K562 (cell line): ENCODE measurements around the gene CPED1. TPM values are rescaled to one million over a fixed set of nuclear protein-coding genes. Genes with fewer than 3 reads are reported as not detected.

Experiments
- ARNT ChIP-seq, 2 experiments: fragments of 450-650 bp; IDR thresholded peaks; 2 replicates each; pipeline ENCODE4 v1.6.1; 2016; ENCODE audit warnings: mild to moderate bottlenecking in 1 of 2
- DMBX1 ChIP-seq: fragments of 250-450 bp; sonication (Bioruptor Pico); IDR thresholded peaks from 2 replicates; pipeline ENCODE4 v1.8.0; 2022; ENCODE audit warnings: inconsistent platforms, mild to moderate bottlenecking, moderate library complexity, borderline replicate concordance
- DPF2 ChIP-seq: fragments of 450-650 bp; IDR thresholded peaks from 2 replicates; pipeline ENCODE4 v1.6.1; 2016
- GATAD2A ChIP-seq: fragments of 450-650 bp; IDR thresholded peaks from 2 replicates; pipeline ENCODE4 v1.6.1; 2017
- HNRNPH1 ChIP-seq: fragments of 200-400 bp; formaldehyde crosslinking; optimal IDR thresholded peaks from 2 replicates; pipeline ENCODE3; 2017; ENCODE audit warnings: low read depth, mild to moderate bottlenecking, low read length, moderate library complexity
- IFI16 ChIP-seq: fragments of 250-450 bp; sonication (Bioruptor Pico); IDR thresholded peaks from 2 replicates; pipeline ENCODE4 v2.1.2; 2022; ENCODE audit warnings: mild to moderate bottlenecking, inconsistent platforms
- TEAD4 ChIP-seq, 2 experiments: sonication (generic) in 1 of 2; formaldehyde crosslinking in 1 of 2; IDR thresholded peaks; 2 replicates each; pipeline versions ENCODE4 v1.6.1 to v1.8.0; 2012 to 2022; ENCODE audit warnings: borderline replicate concordance in 1 of 2, inconsistent platforms in 1 of 2, low read length in 1 of 2, mild to moderate bottlenecking in 1 of 2, missing genetic modification reagents in 1 of 2
- TOE1 ChIP-seq, 2 experiments: fragments of 450-650 bp in 1 of 2; sonication (generic) in 1 of 2; formaldehyde crosslinking in 1 of 2; IDR thresholded peaks; 2 replicates each; pipeline versions ENCODE4 v1.7.1 to v1.8.0; 2016 to 2022; ENCODE audit warnings: borderline replicate concordance in 2 of 2, mild to moderate bottlenecking in 2 of 2, antibody characterized with exemption in 1 of 2, inconsistent platforms in 1 of 2, low read depth in 1 of 2, missing genetic modification reagents in 1 of 2, moderate library complexity in 1 of 2
- TSC22D4 ChIP-seq: fragments of 450-650 bp; IDR thresholded peaks from 2 replicates; pipeline ENCODE4 v1.6.1; 2016; ENCODE audit warnings: missing genetic modification characterization, missing biosample characterization, control low read depth
- polyA plus RNA-seq, 8 experiments: library from polyadenylated mRNA; depleted of rRNA in 4 of 8; stranded (reverse) in 5 of 8; unstranded in 3 of 8; fragments of >200 nt; fragmentation: Nextera tagmentation in 2 of 8; fragmentation: Illumina TruSeq in 1 of 8; extraction: Ambion mirVana in 2 of 8; extraction: Trizol in 1 of 8; gene quantifications; 2 replicates each; pipeline versions ENCODE4 v1.2.1 to v1.2.3, GENCODE V29; 2011 to 2014; ENCODE audit warnings: inconsistent platforms in 1 of 8, missing spikeins in 1 of 8
- total RNA-seq, 7 experiments: library from RNA; depleted of rRNA in 6 of 7; stranded (reverse); fragments of >200 nt in 6 of 7; fragmentation: Illumina TruSeq in 2 of 7; extraction: Trizol in 2 of 7; gene quantifications; 2 replicates each; pipeline versions ENCODE4 v1.2.1 to v1.2.3, GENCODE V29; 2011 to 2021; ENCODE audit warnings: low replicate concordance in 1 of 7
- TF ChIP-seq, protein P1 (sequence below), 2 experiments: fragments of 450-650 bp in 1 of 2; sonication (generic) in 1 of 2; formaldehyde crosslinking in 1 of 2; IDR thresholded peaks; 2 replicates each; pipeline versions ENCODE4 v1.7.1 to v1.9.0; 2016 to 2022; ENCODE audit warnings: inconsistent platforms in 1 of 2, mild to moderate bottlenecking in 1 of 2, missing genetic modification reagents in 1 of 2
- TF ChIP-seq, protein P2 (sequence below): fragments of 450-650 bp; IDR thresholded peaks from 2 replicates; pipeline ENCODE4 v1.6.1; 2017; ENCODE audit warnings: antibody characterized with exemption, mild to moderate bottlenecking

The CPED1 gene
- total and polyA plus RNA-seq, 9 of the 15 experiments (the other 6 are each of a cell fraction or from before 2014, with no cell fraction given) = 195 to 393 (median 290) TPM

DNA sequence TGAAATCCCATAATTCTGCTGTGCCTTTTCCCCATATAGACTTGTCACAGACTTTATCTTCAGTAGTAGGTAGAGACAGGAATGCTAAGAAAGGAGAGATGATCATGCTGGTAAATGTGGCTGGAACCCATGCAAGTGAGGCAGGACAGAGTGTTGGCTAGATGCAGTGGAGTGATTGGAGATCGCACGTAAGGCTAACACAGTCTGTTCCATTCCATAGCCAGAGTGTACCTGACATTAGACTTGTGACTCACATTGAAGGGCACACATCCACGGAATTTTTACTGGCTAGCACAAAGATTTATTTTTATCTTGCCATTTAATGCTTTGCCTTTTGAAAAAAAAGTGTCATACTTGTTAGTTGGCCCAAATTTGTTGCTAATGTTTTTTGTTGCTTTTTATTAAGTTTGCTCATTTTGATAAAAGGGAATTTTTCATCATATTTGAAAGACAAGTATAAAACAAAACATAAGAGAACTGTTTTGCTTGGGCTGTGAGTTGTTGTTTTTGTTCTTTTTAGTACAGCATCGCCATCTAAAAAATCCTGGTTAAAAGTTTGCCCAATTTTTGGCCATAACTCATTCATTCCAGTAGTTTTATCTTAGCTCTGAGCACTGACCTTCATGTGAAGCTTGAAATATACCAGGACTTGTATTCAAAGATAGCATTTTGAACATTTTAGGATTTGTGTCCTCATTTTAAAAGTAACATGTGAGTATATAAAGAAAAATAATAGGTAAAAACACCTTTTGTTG lies 81.0 kb downstream of the CPED1 start (continued):
- TF ChIP-seq, protein P1, sequence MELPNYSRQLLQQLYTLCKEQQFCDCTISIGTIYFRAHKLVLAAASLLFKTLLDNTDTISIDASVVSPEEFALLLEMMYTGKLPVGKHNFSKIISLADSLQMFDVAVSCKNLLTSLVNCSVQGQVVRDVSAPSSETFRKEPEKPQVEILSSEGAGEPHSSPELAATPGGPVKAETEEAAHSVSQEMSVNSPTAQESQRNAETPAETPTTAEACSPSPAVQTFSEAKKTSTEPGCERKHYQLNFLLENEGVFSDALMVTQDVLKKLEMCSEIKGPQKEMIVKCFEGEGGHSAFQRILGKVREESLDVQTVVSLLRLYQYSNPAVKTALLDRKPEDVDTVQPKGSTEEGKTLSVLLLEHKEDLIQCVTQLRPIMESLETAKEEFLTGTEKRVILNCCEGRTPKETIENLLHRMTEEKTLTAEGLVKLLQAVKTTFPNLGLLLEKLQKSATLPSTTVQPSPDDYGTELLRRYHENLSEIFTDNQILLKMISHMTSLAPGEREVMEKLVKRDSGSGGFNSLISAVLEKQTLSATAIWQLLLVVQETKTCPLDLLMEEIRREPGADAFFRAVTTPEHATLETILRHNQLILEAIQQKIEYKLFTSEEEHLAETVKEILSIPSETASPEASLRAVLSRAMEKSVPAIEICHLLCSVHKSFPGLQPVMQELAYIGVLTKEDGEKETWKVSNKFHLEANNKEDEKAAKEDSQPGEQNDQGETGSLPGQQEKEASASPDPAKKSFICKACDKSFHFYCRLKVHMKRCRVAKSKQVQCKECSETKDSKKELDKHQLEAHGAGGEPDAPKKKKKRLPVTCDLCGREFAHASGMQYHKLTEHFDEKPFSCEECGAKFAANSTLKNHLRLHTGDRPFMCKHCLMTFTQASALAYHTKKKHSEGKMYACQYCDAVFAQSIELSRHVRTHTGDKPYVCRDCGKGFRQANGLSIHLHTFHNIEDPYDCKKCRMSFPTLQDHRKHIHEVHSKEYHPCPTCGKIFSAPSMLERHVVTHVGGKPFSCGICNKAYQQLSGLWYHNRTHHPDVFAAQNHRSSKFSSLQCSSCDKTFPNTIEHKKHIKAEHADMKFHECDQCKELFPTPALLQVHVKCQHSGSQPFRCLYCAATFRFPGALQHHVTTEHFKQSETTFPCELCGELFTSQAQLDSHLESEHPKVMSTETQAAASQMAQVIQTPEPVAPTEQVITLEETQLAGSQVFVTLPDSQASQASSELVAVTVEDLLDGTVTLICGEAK (IDR thresholded peaks at IDR 0.05) = no peak
- TF ChIP-seq, protein P1 (CRISPR knock-in tag; IDR thresholded peaks at IDR 0.05) = no peak
- TF ChIP-seq TEAD4 (IDR thresholded peaks at IDR 0.05; ENCODE audit: low read length) (0 out of 2 replicates have a peak, but pooled peaks have one; percentile 8), TEAD4 (CRISPR knock-in tag; IDR thresholded peaks at IDR 0.05; ENCODE audit: borderline replicate concordance) (no peak), IFI16 (0 out of 2 replicates have a peak, but pooled peaks have one; percentile 6), TOE1 (IDR thresholded peaks at IDR 0.05; ENCODE audit: borderline replicate concordance) (no peak), TOE1 (CRISPR knock-in tag; IDR thresholded peaks at IDR 0.05; ENCODE audit: borderline replicate concordance, low read depth) (no peak), HNRNPH1 (no peak), GATAD2A (0 out of 2 replicates have a peak, but pooled peaks have one; percentile 32), ARNT (IDR thresholded peaks at IDR 0.05) (no peak; a peak in 1 of 4 replicates), TSC22D4 (tag) (no peak), DMBX1 (CRISPR knock-in tag) (peak; percentile 57; the same call in 1 of the 2 replicates), DPF2 (peak; percentile 49; the same call in 1 of the 2 replicates)
- TF ChIP-seq, protein P2, sequence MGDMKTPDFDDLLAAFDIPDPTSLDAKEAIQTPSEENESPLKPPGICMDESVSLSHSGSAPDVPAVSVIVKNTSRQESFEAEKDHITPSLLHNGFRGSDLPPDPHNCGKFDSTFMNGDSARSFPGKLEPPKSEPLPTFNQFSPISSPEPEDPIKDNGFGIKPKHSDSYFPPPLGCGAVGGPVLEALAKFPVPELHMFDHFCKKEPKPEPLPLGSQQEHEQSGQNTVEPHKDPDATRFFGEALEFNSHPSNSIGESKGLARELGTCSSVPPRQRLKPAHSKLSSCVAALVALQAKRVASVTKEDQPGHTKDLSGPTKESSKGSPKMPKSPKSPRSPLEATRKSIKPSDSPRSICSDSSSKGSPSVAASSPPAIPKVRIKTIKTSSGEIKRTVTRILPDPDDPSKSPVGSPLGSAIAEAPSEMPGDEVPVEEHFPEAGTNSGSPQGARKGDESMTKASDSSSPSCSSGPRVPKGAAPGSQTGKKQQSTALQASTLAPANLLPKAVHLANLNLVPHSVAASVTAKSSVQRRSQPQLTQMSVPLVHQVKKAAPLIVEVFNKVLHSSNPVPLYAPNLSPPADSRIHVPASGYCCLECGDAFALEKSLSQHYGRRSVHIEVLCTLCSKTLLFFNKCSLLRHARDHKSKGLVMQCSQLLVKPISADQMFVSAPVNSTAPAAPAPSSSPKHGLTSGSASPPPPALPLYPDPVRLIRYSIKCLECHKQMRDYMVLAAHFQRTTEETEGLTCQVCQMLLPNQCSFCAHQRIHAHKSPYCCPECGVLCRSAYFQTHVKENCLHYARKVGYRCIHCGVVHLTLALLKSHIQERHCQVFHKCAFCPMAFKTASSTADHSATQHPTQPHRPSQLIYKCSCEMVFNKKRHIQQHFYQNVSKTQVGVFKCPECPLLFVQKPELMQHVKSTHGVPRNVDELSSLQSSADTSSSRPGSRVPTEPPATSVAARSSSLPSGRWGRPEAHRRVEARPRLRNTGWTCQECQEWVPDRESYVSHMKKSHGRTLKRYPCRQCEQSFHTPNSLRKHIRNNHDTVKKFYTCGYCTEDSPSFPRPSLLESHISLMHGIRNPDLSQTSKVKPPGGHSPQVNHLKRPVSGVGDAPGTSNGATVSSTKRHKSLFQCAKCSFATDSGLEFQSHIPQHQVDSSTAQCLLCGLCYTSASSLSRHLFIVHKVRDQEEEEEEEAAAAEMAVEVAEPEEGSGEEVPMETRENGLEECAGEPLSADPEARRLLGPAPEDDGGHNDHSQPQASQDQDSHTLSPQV = peak; percentile 76
